Measurements from ENCODE around the gene HLTF.

DNA sequence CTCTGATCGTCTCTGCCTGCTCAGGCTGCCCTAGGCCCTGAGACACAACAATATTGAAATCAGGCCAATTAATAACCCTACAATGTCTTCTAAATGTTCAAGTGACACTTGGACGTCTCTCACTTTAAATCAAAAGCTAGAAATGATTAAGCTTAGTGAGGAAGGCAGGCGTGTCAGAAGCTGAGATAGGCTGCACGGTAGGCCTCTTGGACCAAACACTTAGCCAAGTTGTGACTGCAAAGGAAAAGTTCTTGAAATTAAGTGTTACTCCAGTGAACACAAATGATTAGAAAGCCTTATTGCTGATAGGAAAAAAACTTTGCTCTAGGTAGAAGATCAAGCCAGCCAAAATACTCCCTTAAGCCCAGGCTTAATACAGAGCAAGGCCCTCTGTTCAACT is 45.3 kb upstream of the HLTF start:
- TF ChIP-seq, protein P1, sequence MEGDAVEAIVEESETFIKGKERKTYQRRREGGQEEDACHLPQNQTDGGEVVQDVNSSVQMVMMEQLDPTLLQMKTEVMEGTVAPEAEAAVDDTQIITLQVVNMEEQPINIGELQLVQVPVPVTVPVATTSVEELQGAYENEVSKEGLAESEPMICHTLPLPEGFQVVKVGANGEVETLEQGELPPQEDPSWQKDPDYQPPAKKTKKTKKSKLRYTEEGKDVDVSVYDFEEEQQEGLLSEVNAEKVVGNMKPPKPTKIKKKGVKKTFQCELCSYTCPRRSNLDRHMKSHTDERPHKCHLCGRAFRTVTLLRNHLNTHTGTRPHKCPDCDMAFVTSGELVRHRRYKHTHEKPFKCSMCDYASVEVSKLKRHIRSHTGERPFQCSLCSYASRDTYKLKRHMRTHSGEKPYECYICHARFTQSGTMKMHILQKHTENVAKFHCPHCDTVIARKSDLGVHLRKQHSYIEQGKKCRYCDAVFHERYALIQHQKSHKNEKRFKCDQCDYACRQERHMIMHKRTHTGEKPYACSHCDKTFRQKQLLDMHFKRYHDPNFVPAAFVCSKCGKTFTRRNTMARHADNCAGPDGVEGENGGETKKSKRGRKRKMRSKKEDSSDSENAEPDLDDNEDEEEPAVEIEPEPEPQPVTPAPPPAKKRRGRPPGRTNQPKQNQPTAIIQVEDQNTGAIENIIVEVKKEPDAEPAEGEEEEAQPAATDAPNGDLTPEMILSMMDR (conservative IDR thresholded peaks at IDR 0.05; ENCODE audit: low read depth, low read length) = no peak
- no peak for TF ChIP-seq EZH2 (IDR thresholded peaks at IDR 0.05; ENCODE audit: borderline replicate concordance, low read depth, low read length, poor library complexity, severe bottlenecking)

Data from A673 (cell line).